K562 (cell line): ENCODE data around the gene NUP214. TPM values are rescaled to one million over a fixed set of nuclear protein-coding genes. Genes with fewer than 3 reads are reported as not detected.
A peak's percentile ranks its signal among the peaks of the same experiment; 100 is the strongest.

Source experiments
- ATF3 ChIP-seq, 2 experiments: fragments of 450-650 bp in 1 of 2; sonication (generic) in 1 of 2; formaldehyde crosslinking in 1 of 2; IDR thresholded peaks in 1 of 2; conservative IDR thresholded peaks in 1 of 2; 2 replicates each; pipeline versions ENCODE4 v1.6.1 to v1.8.1; 2016 to 2023; ENCODE audit warnings: mild to moderate bottlenecking in 2 of 2, moderate library complexity in 2 of 2, inconsistent platforms in 1 of 2, missing genetic modification reagents in 1 of 2
- BCOR ChIP-seq: fragments of 450-650 bp; IDR thresholded peaks from 2 replicates; pipeline ENCODE4 v1.6.1; 2016
- GATAD2A ChIP-seq: fragments of 450-650 bp; IDR thresholded peaks from 2 replicates; pipeline ENCODE4 v1.6.1; 2017
- HOXB6 ChIP-seq: fragments of 250-450 bp; sonication (Bioruptor Pico); IDR thresholded peaks from 2 replicates; pipeline ENCODE4 v1.5.1; 2022; ENCODE audit warnings: mild to moderate bottlenecking, borderline replicate concordance
- NCOA6 ChIP-seq: fragments of 450-650 bp; IDR thresholded peaks from 2 replicates; pipeline ENCODE4 v1.6.1; 2017; ENCODE audit warnings: mild to moderate bottlenecking
- VEZF1 ChIP-seq: fragments of 200-800 bp; sonication (Bioruptor generic); IDR thresholded peaks from 2 replicates; pipeline ENCODE4 v1.6.1; 2017; ENCODE audit warnings: missing genetic modification characterization, missing compliant biosample characterization
- ZNF277 ChIP-seq: fragments of 250-450 bp; sonication (Bioruptor Pico); IDR thresholded peaks from 2 replicates; pipeline ENCODE4 v1.8.0; 2022; ENCODE audit warnings: inconsistent platforms, mild to moderate bottlenecking, moderate library complexity, borderline replicate concordance
- polyA plus RNA-seq, 8 experiments: library from polyadenylated mRNA; depleted of rRNA in 4 of 8; stranded (reverse) in 5 of 8; unstranded in 3 of 8; fragments of >200 nt; fragmentation: Nextera tagmentation in 2 of 8; fragmentation: Illumina TruSeq in 1 of 8; extraction: Ambion mirVana in 2 of 8; extraction: Trizol in 1 of 8; gene quantifications; 2 replicates each; pipeline versions ENCODE4 v1.2.1 to v1.2.3, GENCODE V29; 2011 to 2014; ENCODE audit warnings: inconsistent platforms in 1 of 8, missing spikeins in 1 of 8
- total RNA-seq, 7 experiments: library from RNA; depleted of rRNA in 6 of 7; stranded (reverse); fragments of >200 nt in 6 of 7; fragmentation: Illumina TruSeq in 2 of 7; extraction: Trizol in 2 of 7; gene quantifications; 2 replicates each; pipeline versions ENCODE4 v1.2.1 to v1.2.3, GENCODE V29; 2011 to 2021; ENCODE audit warnings: low replicate concordance in 1 of 7
- TF ChIP-seq, protein P1 (sequence below): sonication (generic); formaldehyde crosslinking; IDR thresholded peaks from 2 replicates; pipeline ENCODE4 v1.8.1; 2023; ENCODE audit warnings: mild to moderate bottlenecking, missing genetic modification reagents

The NUP214 gene
- total and polyA plus RNA-seq, 9 of the 15 experiments (the other 6 are each of a cell fraction or from before 2014, with no cell fraction given) = 56.9 to 332 (median 97.1) TPM

DNA sequence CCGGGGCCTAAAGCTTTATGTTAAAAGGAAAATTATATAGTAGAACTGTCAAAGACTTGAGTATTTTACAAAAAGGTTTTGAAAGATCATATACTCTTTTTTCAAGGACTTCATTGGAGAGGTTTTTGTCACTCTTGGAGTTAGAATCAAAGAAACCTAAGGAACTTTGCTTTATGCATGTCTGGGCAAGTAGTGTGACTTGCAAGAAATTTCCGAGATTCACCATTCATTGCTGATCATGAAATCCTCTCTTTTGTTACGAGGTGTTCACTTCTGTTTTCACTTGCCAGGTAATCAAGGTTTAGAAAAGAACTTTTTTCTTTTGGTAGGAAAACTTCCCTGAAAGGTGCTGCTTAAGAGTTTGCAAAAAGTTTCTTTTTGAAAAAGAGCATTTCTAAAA, 64.8 kb downstream of the NUP214 start (continued):
- TF ChIP-seq ATF3 (IDR thresholded peaks at IDR 0.05) (no peak), ATF3 (CRISPR knock-in tag; conservative IDR thresholded peaks at IDR 0.05) (0 out of 2 replicates have a peak, but pooled peaks have one; percentile 4), ZNF277 (CRISPR knock-in tag) (no peak), NCOA6 (no peak), HOXB6 (CRISPR knock-in tag) (no peak), BCOR (no peak), GATAD2A (no peak), VEZF1 (CRISPR knock-in tag) (no peak)
- TF ChIP-seq, protein P1, sequence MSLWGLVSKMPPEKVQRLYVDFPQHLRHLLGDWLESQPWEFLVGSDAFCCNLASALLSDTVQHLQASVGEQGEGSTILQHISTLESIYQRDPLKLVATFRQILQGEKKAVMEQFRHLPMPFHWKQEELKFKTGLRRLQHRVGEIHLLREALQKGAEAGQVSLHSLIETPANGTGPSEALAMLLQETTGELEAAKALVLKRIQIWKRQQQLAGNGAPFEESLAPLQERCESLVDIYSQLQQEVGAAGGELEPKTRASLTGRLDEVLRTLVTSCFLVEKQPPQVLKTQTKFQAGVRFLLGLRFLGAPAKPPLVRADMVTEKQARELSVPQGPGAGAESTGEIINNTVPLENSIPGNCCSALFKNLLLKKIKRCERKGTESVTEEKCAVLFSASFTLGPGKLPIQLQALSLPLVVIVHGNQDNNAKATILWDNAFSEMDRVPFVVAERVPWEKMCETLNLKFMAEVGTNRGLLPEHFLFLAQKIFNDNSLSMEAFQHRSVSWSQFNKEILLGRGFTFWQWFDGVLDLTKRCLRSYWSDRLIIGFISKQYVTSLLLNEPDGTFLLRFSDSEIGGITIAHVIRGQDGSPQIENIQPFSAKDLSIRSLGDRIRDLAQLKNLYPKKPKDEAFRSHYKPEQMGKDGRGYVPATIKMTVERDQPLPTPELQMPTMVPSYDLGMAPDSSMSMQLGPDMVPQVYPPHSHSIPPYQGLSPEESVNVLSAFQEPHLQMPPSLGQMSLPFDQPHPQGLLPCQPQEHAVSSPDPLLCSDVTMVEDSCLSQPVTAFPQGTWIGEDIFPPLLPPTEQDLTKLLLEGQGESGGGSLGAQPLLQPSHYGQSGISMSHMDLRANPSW (CRISPR knock-in tag) = 0 out of 2 replicates have a peak, but pooled peaks have one; percentile 18
